CD4-positive, alpha-beta memory T cell (primary cell): ENCODE data around the gene COL13A1. TPM values are rescaled to one million over a fixed set of nuclear protein-coding genes. Genes with fewer than 3 reads are reported as not detected.

Experiments
- CTCF ChIA-PET: fragments of 350-600 bp; sonication (Branson Sonifier 250); formaldehyde crosslinking; loops from one replicate; lab custom pipeline; 2021; ENCODE audit warnings: inconsistent platforms; ENCODE audit not compliant: partially characterized antibody; lab: Charles Lee
- POLR2A ChIA-PET: fragments of 350-600 bp; sonication (Branson Sonifier 250); formaldehyde crosslinking; loops from one replicate; lab custom pipeline; 2021; ENCODE audit not compliant: partially characterized antibody; lab: Charles Lee
- DNase-seq, 5 donors: peaks; one replicate each; pipeline versions ENCODE4 v3.0.0 to v3.0.0-alpha.2; 2020 to 2022; ENCODE audit warnings: mixed read lengths in 1 of 5
- H3K27ac ChIP-seq: one replicate; pipeline ENCODE4 v1.7.0; 2013; ENCODE audit warnings: low read depth, low read length
- H3K27me3 ChIP-seq: 2 replicates; pipeline ENCODE4 v1.7.0; 2013; ENCODE audit warnings: mild to moderate bottlenecking, low read length, moderate library complexity; ENCODE audit not compliant: insufficient read depth
- H3K36me3 ChIP-seq: 2 replicates; pipeline ENCODE4 v1.7.0; 2013; ENCODE audit warnings: mild to moderate bottlenecking, low read length, moderate library complexity; ENCODE audit not compliant: insufficient read depth
- H3K4me1 ChIP-seq: 2 replicates; pipeline ENCODE4 v1.7.0; 2013; ENCODE audit warnings: mild to moderate bottlenecking, low read length, moderate library complexity; ENCODE audit not compliant: insufficient read depth
- H3K4me3 ChIP-seq, 2 donors: one replicate each; pipeline ENCODE4 v1.7.0; 2013; ENCODE audit warnings: low read length in 2 of 2, mild to moderate bottlenecking in 1 of 2
- H3K9me3 ChIP-seq, 2 donors: one replicate each; pipeline ENCODE4 v1.7.0; 2013; ENCODE audit warnings: low read length in 2 of 2, control low read depth in 1 of 2; ENCODE audit not compliant: control insufficient read depth in 1 of 2
- H3K27ac Mint-ChIP-seq, 7 donors: one replicate each; pipeline ENCODE4 v1.8.0; 2020 to 2021; ENCODE audit warnings: mixed read lengths in 7 of 7, mild to moderate bottlenecking in 6 of 7, inconsistent platforms in 3 of 7, moderate library complexity in 3 of 7
- H3K27me3 Mint-ChIP-seq, 2 donors: one replicate each; pipeline ENCODE4 v1.8.0; 2020 to 2021; ENCODE audit warnings: mixed read lengths in 2 of 2
- H3K36me3 Mint-ChIP-seq, 2 donors: one replicate each; pipeline ENCODE4 v1.8.0; 2020 to 2021; ENCODE audit warnings: mixed read lengths in 2 of 2, inconsistent platforms in 1 of 2, mild to moderate bottlenecking in 1 of 2
- H3K4me1 Mint-ChIP-seq, 4 donors: one replicate each; pipeline ENCODE4 v1.8.0; 2020 to 2021; ENCODE audit warnings: mixed read lengths in 4 of 4, mild to moderate bottlenecking in 1 of 4
- H3K4me3 Mint-ChIP-seq, 8 donors: one replicate each; pipeline ENCODE4 v1.8.0; 2020 to 2021; ENCODE audit warnings: mixed read lengths in 8 of 8, mild to moderate bottlenecking in 7 of 8, moderate library complexity in 6 of 8, inconsistent platforms in 3 of 8
- H3K9me3 Mint-ChIP-seq, 8 donors: one replicate each; pipeline ENCODE4 v1.8.0; 2020 to 2021; ENCODE audit warnings: mixed read lengths in 8 of 8, mild to moderate bottlenecking in 5 of 8, inconsistent platforms in 3 of 8, moderate library complexity in 1 of 8
- intact Hi-C: fragments of 100-400 bp; cut with micrococcal nuclease; formaldehyde crosslinking; loops from one replicate; pipeline ENCODE4 v1.15.1; 2023
- polyA plus RNA-seq, 2 donors: library from polyadenylated mRNA; unstranded; fragments of 300-500 nt; fragmentation: Illumina TruSeq; gene quantifications; one replicate each; pipeline ENCODE4 v1.2.3, GENCODE V29; 2021
- total RNA-seq, 2 experiments: library from RNA; stranded (reverse); gene quantifications; one replicate each; pipeline ENCODE4 v1.2.3, GENCODE V29; 2021

The COL13A1 gene
- total and polyA plus RNA-seq, 4 experiments from 2014 or later, result not detected

- intact Hi-C loops, result no loop called here
- Histone ChIP-seq H3K4me3 (no peak overlapping the region), H3K36me3 (no peaks in the 10 kb centered on the region), H3K27me3 (no peaks in the 10 kb centered on the region), H3K4me1 (no peaks in the 10 kb centered on the region), H3K27ac (no peak overlapping the region), H3K9me3 (no peaks in the 10 kb centered on the region)
- POLR2A ChIA-PET, result no interaction called here
- Mint-ChIP-seq H3K36me3 (no peaks in the 10 kb centered on the region), H3K9me3 (no peaks in the 10 kb centered on the region), H3K4me1 (no peaks in the 10 kb centered on the region), H3K27ac (no peak overlapping the region), H3K4me3 (no peak overlapping the region), H3K27me3 (peaks cover 1 to 6% of the 10 kb centered on the region in 2 donors)
- no peak for DNase-seq
- CTCF ChIA-PET, result interaction anchor here (0.7 kb wide), 1 partner anchor 12 kb away, joined by 3 read pairs; no protein-coding TSS in a partner anchor
Measured at GRCh38 chr10:69896606-69897231, 95.0 kb downstream of the COL13A1 start.

- H3K4me3 Mint-ChIP-seq, result no peak overlapping the region
- H3K36me3 Mint-ChIP-seq, result no peaks in the 10 kb centered on the region
- H3K36me3 ChIP-seq, result no peaks in the 10 kb centered on the region
- no peaks in the 10 kb centered on the region for H3K4me1 ChIP-seq
- no peaks in the 10 kb centered on the region for H3K9me3 ChIP-seq
- no peak overlapping the region for H3K27ac ChIP-seq
- no peaks in the 10 kb centered on the region for H3K9me3 Mint-ChIP-seq
- DNase-seq, result no peak
- ChIA-PET POLR2A (no interaction called here), CTCF (no interaction called here)
- H3K4me3 ChIP-seq, result no peak overlapping the region
- H3K27me3 Mint-ChIP-seq, result peaks cover 1 to 6% of the 10 kb centered on the region in 2 donors
- H3K27me3 ChIP-seq, result no peaks in the 10 kb centered on the region
- intact Hi-C loops, result no loop called here
- H3K27ac Mint-ChIP-seq, result no peak overlapping the region
- H3K4me1 Mint-ChIP-seq, result no peaks in the 10 kb centered on the region
Measured at GRCh38 chr10:69897432-69897831, 95.7 kb downstream of the COL13A1 start.

GRCh38 chr10:69897999-69898398 is 96.3 kb downstream of the COL13A1 start:
- peaks cover 1 to 6% of the 10 kb centered on the region in 2 donors for H3K27me3 Mint-ChIP-seq
- H3K9me3 Mint-ChIP-seq, result no peaks in the 10 kb centered on the region
- no peaks in the 10 kb centered on the region for H3K36me3 Mint-ChIP-seq
- Histone ChIP-seq H3K36me3 (no peaks in the 10 kb centered on the region), H3K9me3 (no peaks in the 10 kb centered on the region), H3K27me3 (no peaks in the 10 kb centered on the region), H3K4me3 (no peak overlapping the region), H3K4me1 (no peaks in the 10 kb centered on the region), H3K27ac (no peak overlapping the region)
- intact Hi-C loops, result no loop called here
- CTCF ChIA-PET, result no interaction called here
- no peak overlapping the region for H3K4me3 Mint-ChIP-seq
- DNase-seq, result no peak
- no peak overlapping the region for H3K27ac Mint-ChIP-seq
- POLR2A ChIA-PET, result no interaction called here
- H3K4me1 Mint-ChIP-seq, result no peaks in the 10 kb centered on the region

- POLR2A ChIA-PET, result no interaction called here
- Histone ChIP-seq H3K27me3 (no peaks in the 10 kb centered on the region), H3K9me3 (no peaks in the 10 kb centered on the region), H3K4me1 (no peaks in the 10 kb centered on the region), H3K36me3 (no peaks in the 10 kb centered on the region), H3K27ac (no peak overlapping the region), H3K4me3 (no peak overlapping the region)
- DNase-seq, result no peak
- H3K9me3 Mint-ChIP-seq, result no peaks in the 10 kb centered on the region
- H3K27ac Mint-ChIP-seq, result no peak overlapping the region
- CTCF ChIA-PET, result no interaction called here
- no peaks in the 10 kb centered on the region for H3K36me3 Mint-ChIP-seq
- intact Hi-C loops, result no loop called here
- peaks cover 1 to 6% of the 10 kb centered on the region in 2 donors for H3K27me3 Mint-ChIP-seq
- no peak overlapping the region for H3K4me3 Mint-ChIP-seq
- H3K4me1 Mint-ChIP-seq, result no peaks in the 10 kb centered on the region
Measured at GRCh38 chr10:69898524-69898923, 96.8 kb downstream of the COL13A1 start.

GRCh38 chr10:69898941-69899340 is 97.2 kb downstream of the COL13A1 start:
- ChIA-PET CTCF (no interaction called here), POLR2A (no interaction called here)
- intact Hi-C loops, result no loop called here
- Mint-ChIP-seq H3K4me1 (no peaks in the 10 kb centered on the region), H3K9me3 (no peaks in the 10 kb centered on the region), H3K4me3 (no peak overlapping the region), H3K27me3 (peaks cover 1 to 6% of the 10 kb centered on the region in 2 donors), H3K36me3 (no peaks in the 10 kb centered on the region), H3K27ac (no peak overlapping the region)
- H3K4me3 ChIP-seq, result no peak overlapping the region
- no peaks in the 10 kb centered on the region for H3K9me3 ChIP-seq
- DNase-seq, result no peak
- no peaks in the 10 kb centered on the region for H3K27me3 ChIP-seq
- no peaks in the 10 kb centered on the region for H3K36me3 ChIP-seq
- H3K4me1 ChIP-seq, result no peaks in the 10 kb centered on the region
- no peak overlapping the region for H3K27ac ChIP-seq

GRCh38 chr10:69899727-69900595 is 98.3 kb downstream of the COL13A1 start:
- Histone ChIP-seq H3K36me3 (no peaks in the 10 kb centered on the region), H3K27me3 (no peaks in the 10 kb centered on the region), H3K27ac (no peak overlapping the region), H3K4me1 (no peaks in the 10 kb centered on the region), H3K4me3 (no peak overlapping the region), H3K9me3 (no peaks in the 10 kb centered on the region)
- POLR2A ChIA-PET, result no interaction called here
- CTCF ChIA-PET, result interaction anchor here (1.4 kb wide), 2 partner anchors 15 to 58 kb away, joined by 4 read pairs; no protein-coding TSS in a partner anchor
- Mint-ChIP-seq H3K9me3 (no peaks in the 10 kb centered on the region), H3K4me1 (no peaks in the 10 kb centered on the region), H3K36me3 (no peaks in the 10 kb centered on the region), H3K4me3 (no peak overlapping the region), H3K27me3 (peaks cover 0 to 6% of the 10 kb centered on the region in 2 donors), H3K27ac (no peak overlapping the region)
- DNase-seq, result no peak
- intact Hi-C loops, result no loop called here

GRCh38 chr10:69901022-69901421 is 99.3 kb downstream of the COL13A1 start:
- CTCF ChIA-PET, result interaction anchor here (0.7 to 1.4 kb wide), 5 partner anchors 10 to 57 kb away, joined by 3 to 4 read pairs (median 4); no protein-coding TSS in a partner anchor
- H3K27me3 Mint-ChIP-seq, result peaks cover 0 to 3% of the 10 kb centered on the region in 2 donors

More at GRCh38 chr10:69901022-69901421, 99.3 kb downstream of the COL13A1 start:
- no peak for DNase-seq
- Histone ChIP-seq H3K4me1 (no peaks in the 10 kb centered on the region), H3K9me3 (no peaks in the 10 kb centered on the region), H3K27ac (no peak overlapping the region), H3K4me3 (no peak overlapping the region), H3K27me3 (no peaks in the 10 kb centered on the region), H3K36me3 (no peaks in the 10 kb centered on the region)
- POLR2A ChIA-PET, result no interaction called here
- Mint-ChIP-seq H3K27ac (no peak overlapping the region), H3K4me1 (no peaks in the 10 kb centered on the region), H3K9me3 (no peaks in the 10 kb centered on the region), H3K4me3 (no peak overlapping the region), H3K36me3 (no peaks in the 10 kb centered on the region)
- intact Hi-C loops, result no loop called here
